WTC11 (cell line): ENCODE data around the gene FOXO3. TPM values are rescaled to one million over a fixed set of nuclear protein-coding genes. Genes with fewer than 3 reads are reported as not detected.

ENCODE experiments used
- ATAC-seq: fragments of 200-7000 bp; cut with Tn5 transposase; 2 replicates; pipeline ENCODE4 v1.10.0; 2021; ENCODE audit warnings: mild to moderate bottlenecking, moderate library complexity
- CTCF ChIA-PET: fragments of 300-600 bp; sonication (Branson Sonifier 250); formaldehyde crosslinking; loops from one replicate; lab custom pipeline; 2021; ENCODE audit warnings: antibody characterized with exemption; lab: Charles Lee
- POLR2A ChIA-PET: fragments of 350-600 bp; sonication (Branson Sonifier 250); formaldehyde crosslinking; loops from one replicate; lab custom pipeline; 2021; ENCODE audit warnings: antibody characterized with exemption; lab: Charles Lee
- DNase-seq: peaks from one replicate; pipeline ENCODE4 v3.0.0; 2021; ENCODE audit warnings: low spot score
- H3K27ac Mint-ChIP-seq: 2 replicates; pipeline ENCODE4 v1.8.0; 2021; ENCODE audit warnings: mixed read lengths
- H3K27me3 Mint-ChIP-seq: 2 replicates; pipeline ENCODE4 v1.8.0; 2021; ENCODE audit warnings: low read depth, mild to moderate bottlenecking, moderate library complexity, mixed read lengths
- H3K36me3 Mint-ChIP-seq: 2 replicates; pipeline ENCODE4 v1.8.0; 2021; ENCODE audit warnings: mixed read lengths
- H3K4me1 Mint-ChIP-seq: 2 replicates; pipeline ENCODE4 v1.8.0; 2022; ENCODE audit warnings: mixed read lengths
- H3K4me3 Mint-ChIP-seq: 2 replicates; pipeline ENCODE4 v1.8.0; 2021; ENCODE audit warnings: mild to moderate bottlenecking, moderate library complexity, mixed read lengths
- H3K9me3 Mint-ChIP-seq: 2 replicates; pipeline ENCODE4 v1.8.0; 2021; ENCODE audit warnings: mixed read lengths
- ATF1 ChIP-seq: sonication (generic); formaldehyde crosslinking; IDR thresholded peaks from 2 replicates; pipeline ENCODE4 v1.8.1; 2023; ENCODE audit warnings: mild to moderate bottlenecking, moderate library complexity, missing genetic modification reagents
- ATF3 ChIP-seq: sonication (generic); formaldehyde crosslinking; conservative IDR thresholded peaks from 2 replicates; pipeline ENCODE4 v1.8.1; 2022; ENCODE audit warnings: mild to moderate bottlenecking, missing genetic modification reagents
- CREM ChIP-seq: sonication (generic); formaldehyde crosslinking; IDR thresholded peaks from 2 replicates; pipeline ENCODE4 v1.8.1; 2022; ENCODE audit warnings: mild to moderate bottlenecking, missing genetic modification reagents, moderate library complexity
- GTF2I ChIP-seq: fragments of 250-450 bp; sonication (Bioruptor Pico); conservative IDR thresholded peaks from 2 replicates; pipeline ENCODE4 v1.4.0; 2021; ENCODE audit warnings: mild to moderate bottlenecking
- HMGXB4 ChIP-seq: sonication (generic); formaldehyde crosslinking; IDR thresholded peaks from 2 replicates; pipeline ENCODE4 v1.8.1; 2023; ENCODE audit warnings: mild to moderate bottlenecking, moderate library complexity, missing genetic modification reagents
- JAZF1 ChIP-seq: fragments of 250-450 bp; sonication (Bioruptor Pico); IDR thresholded peaks from 2 replicates; pipeline ENCODE4 v1.9.0; 2021; ENCODE audit warnings: moderate library complexity, mild to moderate bottlenecking, inconsistent platforms
- OVOL2 ChIP-seq: fragments of 250-450 bp; sonication (Bioruptor Pico); IDR thresholded peaks from 2 replicates; pipeline ENCODE4 v1.9.0; 2021; ENCODE audit warnings: mild to moderate bottlenecking, borderline replicate concordance
- SP1 ChIP-seq: sonication (generic); formaldehyde crosslinking; conservative IDR thresholded peaks from 2 replicates; pipeline ENCODE4 v1.8.1; 2022; ENCODE audit warnings: missing genetic modification reagents
- ZBTB21 ChIP-seq: sonication (generic); formaldehyde crosslinking; IDR thresholded peaks from 2 replicates; pipeline ENCODE4 v1.8.1; 2023; ENCODE audit warnings: mild to moderate bottlenecking, missing genetic modification reagents, borderline replicate concordance
- ZNF138 ChIP-seq: sonication (generic); formaldehyde crosslinking; conservative IDR thresholded peaks from 2 replicates; pipeline ENCODE4 v1.8.1; 2022; ENCODE audit warnings: mild to moderate bottlenecking, moderate library complexity, missing genetic modification reagents
- ZNF263 ChIP-seq: sonication (generic); formaldehyde crosslinking; IDR thresholded peaks from 2 replicates; pipeline ENCODE4 v1.8.1; 2022; ENCODE audit warnings: low read depth, mild to moderate bottlenecking, moderate library complexity, missing genetic modification reagents
- ZNF281 ChIP-seq: sonication (generic); formaldehyde crosslinking; IDR thresholded peaks from 2 replicates; pipeline ENCODE4 v1.8.0; 2023; ENCODE audit warnings: mild to moderate bottlenecking, missing genetic modification reagents
- total RNA-seq: library from RNA; stranded (reverse); gene quantifications from 3 replicates; pipeline ENCODE4 v1.2.3, GENCODE V29; 2021
- TF ChIP-seq, protein P1 (sequence below): fragments of 200-600 bp; IDR thresholded peaks from 2 replicates; pipeline ENCODE4 v1.8.0; 2022; ENCODE audit warnings: antibody characterized with exemption
- TF ChIP-seq, protein P2 (sequence below): sonication (generic); formaldehyde crosslinking; IDR thresholded peaks from 2 replicates; pipeline ENCODE4 v1.8.1; 2023; ENCODE audit warnings: mild to moderate bottlenecking, missing genetic modification reagents, borderline replicate concordance
- TF ChIP-seq, protein P3 (sequence below): sonication (generic); formaldehyde crosslinking; IDR thresholded peaks from 2 replicates; pipeline ENCODE4 v1.8.1; 2023; ENCODE audit warnings: mild to moderate bottlenecking, missing genetic modification reagents, moderate library complexity
- TF ChIP-seq, protein P4 (sequence below): sonication (generic); formaldehyde crosslinking; IDR thresholded peaks from 2 replicates; pipeline ENCODE4 v1.8.1; 2022; ENCODE audit warnings: low read depth, mild to moderate bottlenecking, moderate library complexity, missing genetic modification reagents, borderline replicate concordance
- TF ChIP-seq, protein P5 (sequence below): sonication (generic); formaldehyde crosslinking; IDR thresholded peaks from 2 replicates; pipeline ENCODE4 v1.8.0; 2022; ENCODE audit warnings: mild to moderate bottlenecking, missing genetic modification reagents

FOXO3 gene
- total RNA-seq, 1 experiment from 2014 or later, result 15.6 TPM

DNA sequence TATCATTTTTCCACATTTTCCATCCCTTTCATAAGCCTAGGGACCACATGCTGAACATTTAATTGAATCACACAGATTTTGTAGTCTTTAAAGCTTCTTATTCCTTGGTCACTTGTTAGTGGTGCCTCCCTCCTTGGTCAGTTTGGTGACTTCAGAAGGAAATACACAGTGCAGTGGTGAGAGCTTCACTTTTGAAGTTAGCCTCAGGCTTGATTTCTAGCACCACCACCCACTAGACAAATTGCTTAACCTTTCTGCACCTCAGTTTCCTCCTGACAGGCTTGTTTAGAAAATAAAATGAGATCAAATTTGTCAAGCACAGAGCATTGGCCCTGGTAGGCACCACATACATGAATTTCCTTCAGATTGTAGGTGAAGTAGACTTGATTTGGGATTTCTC is 91.7 kb downstream of the FOXO3 start:
- no peak for ATAC-seq
- DNase-seq, result no peak
- peaks cover 56% of the 10 kb centered on the region for H3K4me1 Mint-ChIP-seq
- TF ChIP-seq ZNF138, result no peak
- TF ChIP-seq, protein P1, sequence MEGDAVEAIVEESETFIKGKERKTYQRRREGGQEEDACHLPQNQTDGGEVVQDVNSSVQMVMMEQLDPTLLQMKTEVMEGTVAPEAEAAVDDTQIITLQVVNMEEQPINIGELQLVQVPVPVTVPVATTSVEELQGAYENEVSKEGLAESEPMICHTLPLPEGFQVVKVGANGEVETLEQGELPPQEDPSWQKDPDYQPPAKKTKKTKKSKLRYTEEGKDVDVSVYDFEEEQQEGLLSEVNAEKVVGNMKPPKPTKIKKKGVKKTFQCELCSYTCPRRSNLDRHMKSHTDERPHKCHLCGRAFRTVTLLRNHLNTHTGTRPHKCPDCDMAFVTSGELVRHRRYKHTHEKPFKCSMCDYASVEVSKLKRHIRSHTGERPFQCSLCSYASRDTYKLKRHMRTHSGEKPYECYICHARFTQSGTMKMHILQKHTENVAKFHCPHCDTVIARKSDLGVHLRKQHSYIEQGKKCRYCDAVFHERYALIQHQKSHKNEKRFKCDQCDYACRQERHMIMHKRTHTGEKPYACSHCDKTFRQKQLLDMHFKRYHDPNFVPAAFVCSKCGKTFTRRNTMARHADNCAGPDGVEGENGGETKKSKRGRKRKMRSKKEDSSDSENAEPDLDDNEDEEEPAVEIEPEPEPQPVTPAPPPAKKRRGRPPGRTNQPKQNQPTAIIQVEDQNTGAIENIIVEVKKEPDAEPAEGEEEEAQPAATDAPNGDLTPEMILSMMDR, result no peak
- TF ChIP-seq, protein P2, sequence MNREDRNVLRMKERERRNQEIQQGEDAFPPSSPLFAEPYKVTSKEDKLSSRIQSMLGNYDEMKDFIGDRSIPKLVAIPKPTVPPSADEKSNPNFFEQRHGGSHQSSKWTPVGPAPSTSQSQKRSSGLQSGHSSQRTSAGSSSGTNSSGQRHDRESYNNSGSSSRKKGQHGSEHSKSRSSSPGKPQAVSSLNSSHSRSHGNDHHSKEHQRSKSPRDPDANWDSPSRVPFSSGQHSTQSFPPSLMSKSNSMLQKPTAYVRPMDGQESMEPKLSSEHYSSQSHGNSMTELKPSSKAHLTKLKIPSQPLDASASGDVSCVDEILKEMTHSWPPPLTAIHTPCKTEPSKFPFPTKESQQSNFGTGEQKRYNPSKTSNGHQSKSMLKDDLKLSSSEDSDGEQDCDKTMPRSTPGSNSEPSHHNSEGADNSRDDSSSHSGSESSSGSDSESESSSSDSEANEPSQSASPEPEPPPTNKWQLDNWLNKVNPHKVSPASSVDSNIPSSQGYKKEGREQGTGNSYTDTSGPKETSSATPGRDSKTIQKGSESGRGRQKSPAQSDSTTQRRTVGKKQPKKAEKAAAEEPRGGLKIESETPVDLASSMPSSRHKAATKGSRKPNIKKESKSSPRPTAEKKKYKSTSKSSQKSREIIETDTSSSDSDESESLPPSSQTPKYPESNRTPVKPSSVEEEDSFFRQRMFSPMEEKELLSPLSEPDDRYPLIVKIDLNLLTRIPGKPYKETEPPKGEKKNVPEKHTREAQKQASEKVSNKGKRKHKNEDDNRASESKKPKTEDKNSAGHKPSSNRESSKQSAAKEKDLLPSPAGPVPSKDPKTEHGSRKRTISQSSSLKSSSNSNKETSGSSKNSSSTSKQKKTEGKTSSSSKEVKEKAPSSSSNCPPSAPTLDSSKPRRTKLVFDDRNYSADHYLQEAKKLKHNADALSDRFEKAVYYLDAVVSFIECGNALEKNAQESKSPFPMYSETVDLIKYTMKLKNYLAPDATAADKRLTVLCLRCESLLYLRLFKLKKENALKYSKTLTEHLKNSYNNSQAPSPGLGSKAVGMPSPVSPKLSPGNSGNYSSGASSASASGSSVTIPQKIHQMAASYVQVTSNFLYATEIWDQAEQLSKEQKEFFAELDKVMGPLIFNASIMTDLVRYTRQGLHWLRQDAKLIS (CRISPR knock-in tag), result no peak
- no peak for TF ChIP-seq HMGXB4 (CRISPR knock-in tag)
- TF ChIP-seq, protein P3, sequence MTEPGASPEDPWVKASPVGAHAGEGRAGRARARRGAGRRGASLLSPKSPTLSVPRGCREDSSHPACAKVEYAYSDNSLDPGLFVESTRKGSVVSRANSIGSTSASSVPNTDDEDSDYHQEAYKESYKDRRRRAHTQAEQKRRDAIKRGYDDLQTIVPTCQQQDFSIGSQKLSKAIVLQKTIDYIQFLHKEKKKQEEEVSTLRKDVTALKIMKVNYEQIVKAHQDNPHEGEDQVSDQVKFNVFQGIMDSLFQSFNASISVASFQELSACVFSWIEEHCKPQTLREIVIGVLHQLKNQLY (CRISPR knock-in tag), result no peak
- no peak for TF ChIP-seq CREM (CRISPR knock-in tag)
- TF ChIP-seq ZNF281 (CRISPR knock-in tag), result no peak
- TF ChIP-seq, protein P4, sequence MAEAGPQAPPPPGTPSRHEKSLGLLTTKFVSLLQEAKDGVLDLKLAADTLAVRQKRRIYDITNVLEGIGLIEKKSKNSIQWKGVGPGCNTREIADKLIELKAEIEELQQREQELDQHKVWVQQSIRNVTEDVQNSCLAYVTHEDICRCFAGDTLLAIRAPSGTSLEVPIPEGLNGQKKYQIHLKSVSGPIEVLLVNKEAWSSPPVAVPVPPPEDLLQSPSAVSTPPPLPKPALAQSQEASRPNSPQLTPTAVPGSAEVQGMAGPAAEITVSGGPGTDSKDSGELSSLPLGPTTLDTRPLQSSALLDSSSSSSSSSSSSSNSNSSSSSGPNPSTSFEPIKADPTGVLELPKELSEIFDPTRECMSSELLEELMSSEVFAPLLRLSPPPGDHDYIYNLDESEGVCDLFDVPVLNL, result no peak
- no peaks in the 10 kb centered on the region for H3K27me3 Mint-ChIP-seq
- H3K36me3 Mint-ChIP-seq, result no peaks in the 10 kb centered on the region
- H3K4me3 Mint-ChIP-seq, result no peak overlapping the region
- ChIA-PET CTCF (no interaction called here), POLR2A (no interaction called here)
- no peak overlapping the region for H3K27ac Mint-ChIP-seq
- H3K9me3 Mint-ChIP-seq, result no peaks in the 10 kb centered on the region

- peaks cover 65% of the 10 kb centered on the region for H3K4me1 Mint-ChIP-seq
- no peak overlapping the region for H3K4me3 Mint-ChIP-seq
- ATAC-seq (no peak), DNase-seq (no peak)
- H3K36me3 Mint-ChIP-seq, result no peaks in the 10 kb centered on the region
- TF ChIP-seq JAZF1 (CRISPR knock-in tag) (no peak), GTF2I (CRISPR knock-in tag) (no peak), ZNF263 (CRISPR knock-in tag) (no peak), OVOL2 (CRISPR knock-in tag) (no peak), ATF1 (no peak), ATF3 (CRISPR knock-in tag) (no peak), ZBTB21 (CRISPR knock-in tag) (no peak), SP1 (no peak)
- TF ChIP-seq, protein P4, result no peak
- TF ChIP-seq, protein P5, sequence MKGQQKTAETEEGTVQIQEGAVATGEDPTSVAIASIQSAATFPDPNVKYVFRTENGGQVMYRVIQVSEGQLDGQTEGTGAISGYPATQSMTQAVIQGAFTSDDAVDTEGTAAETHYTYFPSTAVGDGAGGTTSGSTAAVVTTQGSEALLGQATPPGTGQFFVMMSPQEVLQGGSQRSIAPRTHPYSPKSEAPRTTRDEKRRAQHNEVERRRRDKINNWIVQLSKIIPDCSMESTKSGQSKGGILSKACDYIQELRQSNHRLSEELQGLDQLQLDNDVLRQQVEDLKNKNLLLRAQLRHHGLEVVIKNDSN (CRISPR knock-in tag), result no peak
- H3K27me3 Mint-ChIP-seq, result no peaks in the 10 kb centered on the region
- H3K9me3 Mint-ChIP-seq, result peaks cover 5% of the 10 kb centered on the region
- CTCF ChIA-PET, result interaction anchor here (0.9 kb wide), 1 partner anchor 92 kb away, joined by 3 read pairs; no protein-coding TSS in a partner anchor
- no peak overlapping the region for H3K27ac Mint-ChIP-seq
- POLR2A ChIA-PET, result no interaction called here
Measured at GRCh38 chr6:108653949-108654348, 93.2 kb downstream of the FOXO3 start.
